Lower lobe of right lung (tissue), 2 donors: ENCODE data around the gene TBCE. TPM values are rescaled to one million over a fixed set of nuclear protein-coding genes. Genes with fewer than 3 reads are reported as not detected.
A peak's percentile ranks its signal among the peaks of the same experiment; 100 is the strongest.

Source experiments
- ATAC-seq, 2 donors: fragments of 200-7000 bp; cut with Tn5 transposase; one replicate each; pipeline ENCODE4 v1.9.1; 2020 to 2022; ENCODE audit warnings: mild to moderate bottlenecking in 2 of 2, moderate library complexity in 2 of 2
- DNase-seq: peaks from one replicate; pipeline ENCODE4 v3.0.0-alpha.2; 2020
- H3K27ac ChIP-seq: fragments of 200-600 bp; one replicate; pipeline ENCODE4 v1.8.0; 2022
- H3K27me3 ChIP-seq: fragments of 200-600 bp; one replicate; pipeline ENCODE4 v1.8.0; 2022; ENCODE audit warnings: low read depth
- H3K36me3 ChIP-seq: fragments of 200-600 bp; one replicate; pipeline ENCODE4 v1.8.0; 2022; ENCODE audit warnings: mild to moderate bottlenecking
- H3K4me1 ChIP-seq: fragments of 200-600 bp; one replicate; pipeline ENCODE4 v1.8.0; 2022
- H3K4me3 ChIP-seq: fragments of 200-600 bp; one replicate; pipeline ENCODE4 v1.8.0; 2022; ENCODE audit warnings: mild to moderate bottlenecking
- H3K9me3 ChIP-seq: fragments of 200-600 bp; one replicate; pipeline ENCODE4 v1.8.0; 2022
- intact Hi-C: fragments of 100-400 bp; cut with DNase I; formaldehyde crosslinking; loops from one replicate; pipeline ENCODE4 v1.11.0; 2022
- total RNA-seq: library from RNA; stranded (reverse); fragmentation: NEBNext Ultra II Directional; extraction: Animal tissue kit (Norgen Biotek cat#: 25700); gene quantifications from one replicate; pipeline ENCODE4 v1.2.1, GENCODE V29; 2021
- TF ChIP-seq, protein P1 (sequence below): fragments of 200-600 bp; IDR thresholded peaks from one replicate; pipeline ENCODE4 v1.8.0; 2022; ENCODE audit warnings: antibody characterized with exemption, mild to moderate bottlenecking
- donor health status: DM: no; HTN: yes; CAD: no; lungs with severe emphysema.

TBCE gene
- total RNA-seq, 1 donor from 2014 or later = 25.3 TPM

DNA sequence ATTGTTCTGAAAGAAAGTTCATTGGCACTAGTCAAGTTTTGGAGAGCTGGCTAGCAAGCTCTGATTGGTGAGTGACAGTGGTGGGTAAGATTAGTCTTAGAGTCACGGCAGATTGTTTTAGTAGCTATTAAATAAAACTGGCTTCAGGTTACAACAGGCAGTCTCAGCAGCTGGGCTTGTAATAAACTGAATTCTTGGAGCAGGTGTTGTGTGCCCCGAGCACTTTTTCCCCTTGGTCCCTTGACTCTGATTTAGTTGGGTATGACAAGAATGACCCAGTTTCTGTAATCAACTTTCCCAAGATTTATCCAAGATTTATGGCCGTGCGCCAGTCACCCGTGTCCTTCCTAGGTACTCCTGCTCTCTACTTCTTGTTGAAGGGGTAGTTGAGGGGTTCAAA, 40.2 kb downstream of the TBCE start:
- TF ChIP-seq, protein P1, sequence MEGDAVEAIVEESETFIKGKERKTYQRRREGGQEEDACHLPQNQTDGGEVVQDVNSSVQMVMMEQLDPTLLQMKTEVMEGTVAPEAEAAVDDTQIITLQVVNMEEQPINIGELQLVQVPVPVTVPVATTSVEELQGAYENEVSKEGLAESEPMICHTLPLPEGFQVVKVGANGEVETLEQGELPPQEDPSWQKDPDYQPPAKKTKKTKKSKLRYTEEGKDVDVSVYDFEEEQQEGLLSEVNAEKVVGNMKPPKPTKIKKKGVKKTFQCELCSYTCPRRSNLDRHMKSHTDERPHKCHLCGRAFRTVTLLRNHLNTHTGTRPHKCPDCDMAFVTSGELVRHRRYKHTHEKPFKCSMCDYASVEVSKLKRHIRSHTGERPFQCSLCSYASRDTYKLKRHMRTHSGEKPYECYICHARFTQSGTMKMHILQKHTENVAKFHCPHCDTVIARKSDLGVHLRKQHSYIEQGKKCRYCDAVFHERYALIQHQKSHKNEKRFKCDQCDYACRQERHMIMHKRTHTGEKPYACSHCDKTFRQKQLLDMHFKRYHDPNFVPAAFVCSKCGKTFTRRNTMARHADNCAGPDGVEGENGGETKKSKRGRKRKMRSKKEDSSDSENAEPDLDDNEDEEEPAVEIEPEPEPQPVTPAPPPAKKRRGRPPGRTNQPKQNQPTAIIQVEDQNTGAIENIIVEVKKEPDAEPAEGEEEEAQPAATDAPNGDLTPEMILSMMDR = no peak
- ATAC-seq (peak in 1 of 2 donors; percentile 5), DNase-seq (no peak)
- intact Hi-C loops = no loop called here
- H3K27ac ChIP-seq = no peak overlapping the region
- H3K27me3 ChIP-seq = no peaks in the 10 kb centered on the region
- H3K9me3 ChIP-seq = no peaks in the 10 kb centered on the region
- no peak overlapping the region for H3K4me3 ChIP-seq
- H3K36me3 ChIP-seq = peaks cover 7% of the 10 kb centered on the region
- H3K4me1 ChIP-seq = no peaks in the 10 kb centered on the region

DNA sequence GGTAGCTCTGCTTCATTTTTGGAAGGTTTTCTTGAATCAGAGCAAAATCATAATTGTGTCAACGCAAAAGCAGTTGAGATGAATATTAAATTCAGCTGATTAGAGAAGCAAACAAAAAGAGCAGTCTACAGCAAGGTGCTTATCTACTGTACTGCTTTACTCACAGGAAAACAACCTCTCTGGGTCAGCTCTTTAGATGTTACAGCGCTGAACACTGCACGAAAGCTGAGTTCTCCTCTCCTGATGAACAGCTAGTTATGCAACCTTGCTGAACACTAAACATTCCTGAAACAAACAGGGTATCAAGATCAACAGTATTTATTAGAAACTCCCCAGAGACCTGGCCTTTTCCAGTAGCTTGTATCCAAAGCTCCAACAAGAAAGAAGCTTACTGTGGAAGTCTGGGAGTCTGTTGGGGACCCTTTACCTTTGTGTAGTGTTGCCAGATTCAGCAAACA, 41.3 kb downstream of the TBCE start:
- H3K4me1 ChIP-seq = no peaks in the 10 kb centered on the region
- ATAC-seq (peak in 1 of 2 donors; percentile 76), DNase-seq (no peak)
- H3K36me3 ChIP-seq = no peaks in the 10 kb centered on the region
- TF ChIP-seq, protein P1 = no peak
- no peak overlapping the region for H3K27ac ChIP-seq
- no peak overlapping the region for H3K4me3 ChIP-seq
- intact Hi-C loops = no loop called here
- H3K27me3 ChIP-seq = no peaks in the 10 kb centered on the region
- H3K9me3 ChIP-seq = no peaks in the 10 kb centered on the region

DNA sequence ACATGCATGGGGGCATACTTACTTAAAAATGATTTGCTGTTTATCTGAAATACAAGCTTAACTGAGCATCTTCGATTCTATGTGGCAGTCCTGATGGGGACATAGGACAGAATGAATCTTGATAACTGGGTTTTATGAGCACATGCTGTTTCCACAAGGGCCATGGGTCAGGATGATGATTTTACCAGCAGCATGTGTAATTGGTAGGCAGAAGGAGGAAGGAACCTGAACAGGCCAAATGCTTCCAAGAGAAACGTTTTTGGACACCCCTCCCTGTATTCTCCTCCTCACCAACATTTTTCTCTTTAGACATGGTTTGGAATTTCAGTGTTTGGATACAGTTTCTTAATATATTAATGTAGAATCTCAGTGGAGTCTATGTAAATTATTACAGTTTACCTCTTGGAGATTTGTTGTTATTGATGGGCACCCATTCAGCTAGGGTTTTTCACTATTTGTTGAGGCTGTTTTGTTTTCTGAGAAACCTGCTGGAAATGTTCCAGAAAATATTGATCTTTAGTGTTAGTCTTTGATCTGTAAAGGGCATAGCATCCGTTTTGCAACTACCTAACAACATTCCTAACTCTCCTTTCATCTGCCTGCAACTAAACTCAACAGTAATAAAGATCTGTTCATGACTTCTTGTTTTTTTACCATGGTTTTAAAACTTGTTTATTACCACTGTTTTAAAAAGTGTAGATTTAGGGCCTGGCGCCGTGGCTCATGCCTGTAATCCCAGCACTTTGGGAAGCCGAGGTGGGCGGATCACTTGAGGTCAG, 42.0 kb downstream of the TBCE start:
- H3K27ac ChIP-seq = no peak overlapping the region
- TF ChIP-seq, protein P1 = no peak
- intact Hi-C loops = no loop called here
- DNase-seq = no peak
- ATAC-seq = no peak
- no peaks in the 10 kb centered on the region for H3K27me3 ChIP-seq
- no peaks in the 10 kb centered on the region for H3K4me1 ChIP-seq
- H3K36me3 ChIP-seq = no peaks in the 10 kb centered on the region
- H3K4me3 ChIP-seq = no peak overlapping the region
- no peaks in the 10 kb centered on the region for H3K9me3 ChIP-seq

DNA sequence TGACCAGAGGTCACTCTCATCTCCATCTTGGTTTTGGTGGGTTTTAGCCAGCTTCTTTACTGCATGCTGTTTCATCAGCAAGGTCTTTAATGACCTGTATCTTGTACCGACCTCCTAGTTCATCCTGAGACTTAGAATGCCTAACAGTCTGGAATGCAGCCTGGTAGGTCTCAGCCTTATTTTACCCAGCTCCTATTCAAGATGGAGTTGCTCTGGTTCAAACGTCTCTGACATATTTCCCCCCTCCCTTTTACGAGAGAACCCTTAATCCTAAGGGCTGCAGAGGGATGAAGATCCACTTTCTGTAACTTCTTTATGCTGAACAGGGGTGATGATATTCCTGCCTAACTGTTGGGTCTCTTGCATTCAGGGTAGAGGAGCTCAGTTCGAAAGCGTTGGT, 43.2 kb downstream of the TBCE start:
- no peak overlapping the region for H3K27ac ChIP-seq
- DNase-seq (no peak), ATAC-seq (no peak)
- H3K4me1 ChIP-seq = no peaks in the 10 kb centered on the region
- no peaks in the 10 kb centered on the region for H3K9me3 ChIP-seq
- no peak overlapping the region for H3K4me3 ChIP-seq
- intact Hi-C loops = no loop called here
- TF ChIP-seq, protein P1 = no peak
- no peaks in the 10 kb centered on the region for H3K27me3 ChIP-seq
- H3K36me3 ChIP-seq = peaks cover 8% of the 10 kb centered on the region

DNA sequence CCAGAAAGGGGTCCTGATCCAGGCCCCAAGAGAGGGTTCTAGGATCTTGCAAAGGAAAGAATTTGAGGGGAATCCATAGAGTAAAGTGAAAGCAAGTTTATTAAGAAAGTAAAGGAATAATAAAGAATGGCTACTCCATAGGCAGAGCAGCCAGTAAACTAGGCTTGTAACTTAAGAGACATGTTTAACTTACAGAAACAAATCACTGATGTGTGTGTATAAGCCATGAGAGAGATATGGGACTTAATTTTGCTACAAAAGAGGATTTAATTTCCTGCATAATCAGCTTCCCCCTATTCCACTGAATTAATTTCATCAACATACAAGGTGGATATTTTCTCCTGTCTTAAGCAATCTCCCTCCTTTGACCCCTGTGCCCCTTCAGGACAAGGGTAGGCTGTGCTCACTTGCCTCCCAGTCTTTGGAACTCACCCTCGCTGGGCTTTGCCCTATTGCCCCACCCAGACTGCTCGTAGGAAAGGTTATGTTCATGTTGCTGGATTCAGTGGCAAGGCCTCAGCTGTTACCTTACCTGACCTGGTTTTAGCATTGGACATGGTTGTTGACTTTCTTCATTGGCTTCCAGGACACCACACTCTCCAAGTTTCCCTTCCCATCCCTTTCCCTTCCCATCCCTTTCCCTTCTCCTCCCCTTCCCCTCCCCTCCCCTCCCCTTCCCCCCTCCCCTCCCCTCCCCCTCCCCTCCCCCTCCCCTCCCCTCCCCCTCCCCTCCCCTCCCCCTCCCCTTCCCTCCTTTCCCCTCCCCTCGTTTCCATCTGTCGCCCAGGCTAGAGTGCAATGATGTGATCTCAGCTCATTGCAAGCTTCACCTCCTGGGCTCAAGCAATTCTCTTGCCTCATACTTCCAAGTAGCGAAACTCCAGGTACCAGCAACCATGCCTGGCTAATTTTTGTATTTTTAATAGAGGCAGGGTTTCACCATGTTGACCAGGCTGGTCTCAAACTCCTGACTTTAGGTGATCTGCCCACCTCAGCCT, 44.6 kb downstream of the TBCE start:
- no peaks in the 10 kb centered on the region for H3K27me3 ChIP-seq
- H3K9me3 ChIP-seq = no peaks in the 10 kb centered on the region
- ATAC-seq = no peak
- no peak overlapping the region for H3K4me3 ChIP-seq
- TF ChIP-seq, protein P1 = no peak
- no peak overlapping the region for H3K27ac ChIP-seq
- peaks cover 8% of the 10 kb centered on the region for H3K36me3 ChIP-seq
- H3K4me1 ChIP-seq = no peaks in the 10 kb centered on the region
- intact Hi-C loops = no loop called here
- no peak for DNase-seq
